Aortic smooth muscle cell (primary cell): ENCODE results near the gene ADAMTS12. TPM values are rescaled to one million over a fixed set of nuclear protein-coding genes. Genes with fewer than 3 reads are reported as not detected.

ENCODE experiments used
- total RNA-seq: library from RNA; depleted of rRNA; stranded (reverse); fragments of >200 nt; gene quantifications from 2 replicates; pipeline ENCODE4 v1.2.3, GENCODE V29; 2014

ADAMTS12 gene, protein sequence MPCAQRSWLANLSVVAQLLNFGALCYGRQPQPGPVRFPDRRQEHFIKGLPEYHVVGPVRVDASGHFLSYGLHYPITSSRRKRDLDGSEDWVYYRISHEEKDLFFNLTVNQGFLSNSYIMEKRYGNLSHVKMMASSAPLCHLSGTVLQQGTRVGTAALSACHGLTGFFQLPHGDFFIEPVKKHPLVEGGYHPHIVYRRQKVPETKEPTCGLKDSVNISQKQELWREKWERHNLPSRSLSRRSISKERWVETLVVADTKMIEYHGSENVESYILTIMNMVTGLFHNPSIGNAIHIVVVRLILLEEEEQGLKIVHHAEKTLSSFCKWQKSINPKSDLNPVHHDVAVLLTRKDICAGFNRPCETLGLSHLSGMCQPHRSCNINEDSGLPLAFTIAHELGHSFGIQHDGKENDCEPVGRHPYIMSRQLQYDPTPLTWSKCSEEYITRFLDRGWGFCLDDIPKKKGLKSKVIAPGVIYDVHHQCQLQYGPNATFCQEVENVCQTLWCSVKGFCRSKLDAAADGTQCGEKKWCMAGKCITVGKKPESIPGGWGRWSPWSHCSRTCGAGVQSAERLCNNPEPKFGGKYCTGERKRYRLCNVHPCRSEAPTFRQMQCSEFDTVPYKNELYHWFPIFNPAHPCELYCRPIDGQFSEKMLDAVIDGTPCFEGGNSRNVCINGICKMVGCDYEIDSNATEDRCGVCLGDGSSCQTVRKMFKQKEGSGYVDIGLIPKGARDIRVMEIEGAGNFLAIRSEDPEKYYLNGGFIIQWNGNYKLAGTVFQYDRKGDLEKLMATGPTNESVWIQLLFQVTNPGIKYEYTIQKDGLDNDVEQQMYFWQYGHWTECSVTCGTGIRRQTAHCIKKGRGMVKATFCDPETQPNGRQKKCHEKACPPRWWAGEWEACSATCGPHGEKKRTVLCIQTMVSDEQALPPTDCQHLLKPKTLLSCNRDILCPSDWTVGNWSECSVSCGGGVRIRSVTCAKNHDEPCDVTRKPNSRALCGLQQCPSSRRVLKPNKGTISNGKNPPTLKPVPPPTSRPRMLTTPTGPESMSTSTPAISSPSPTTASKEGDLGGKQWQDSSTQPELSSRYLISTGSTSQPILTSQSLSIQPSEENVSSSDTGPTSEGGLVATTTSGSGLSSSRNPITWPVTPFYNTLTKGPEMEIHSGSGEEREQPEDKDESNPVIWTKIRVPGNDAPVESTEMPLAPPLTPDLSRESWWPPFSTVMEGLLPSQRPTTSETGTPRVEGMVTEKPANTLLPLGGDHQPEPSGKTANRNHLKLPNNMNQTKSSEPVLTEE (N-terminal part only)
- 3.7 and 5.3 TPM in 2 replicates for total RNA-seq

DNA sequence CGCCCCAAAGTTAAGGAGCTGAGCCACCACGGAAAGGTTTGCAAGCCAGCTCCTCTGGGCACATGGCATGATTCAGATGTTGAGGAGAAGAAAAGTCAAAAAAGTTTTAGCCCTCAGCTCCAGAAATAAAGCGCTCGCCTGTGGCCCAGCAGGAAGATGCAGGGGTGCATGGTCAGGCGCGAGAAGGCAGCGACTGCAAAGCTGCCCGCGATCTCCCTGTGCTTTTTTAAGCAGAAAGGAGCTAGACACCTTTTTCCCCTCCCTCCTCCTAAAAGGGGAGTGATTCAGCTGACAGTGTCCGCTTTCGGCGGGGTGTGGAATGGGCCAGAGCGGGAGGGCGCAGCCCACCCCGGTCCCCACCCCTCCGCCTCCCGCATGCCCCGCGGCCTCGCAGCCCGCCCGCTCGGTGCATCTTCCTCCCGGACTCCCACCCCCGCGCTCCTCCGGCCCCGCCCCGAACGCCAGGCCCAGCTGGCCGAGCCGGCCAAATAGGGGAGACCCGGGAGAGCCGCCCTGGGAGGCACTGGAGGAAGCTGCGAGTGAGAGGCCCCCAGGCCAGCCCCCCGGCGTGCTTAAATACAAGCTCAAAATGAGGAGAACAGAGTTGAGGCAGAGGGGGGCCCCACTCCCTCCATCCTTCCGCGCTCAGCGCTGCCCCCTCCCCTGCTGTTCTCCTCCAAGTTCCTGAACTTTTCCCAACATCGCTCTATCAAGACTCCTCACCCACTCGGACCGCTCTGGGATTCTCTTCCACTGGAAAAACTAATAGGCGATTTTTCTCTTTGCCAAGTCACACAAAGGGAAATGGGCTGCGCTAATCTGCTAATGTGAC, at the start of gene ADAMTS12:
ADAMTS12 (minus strand) TSS at position 203 of the 832 bp plus-strand sequence; CDS start at position 69, 134 bp downstream.

DNA sequence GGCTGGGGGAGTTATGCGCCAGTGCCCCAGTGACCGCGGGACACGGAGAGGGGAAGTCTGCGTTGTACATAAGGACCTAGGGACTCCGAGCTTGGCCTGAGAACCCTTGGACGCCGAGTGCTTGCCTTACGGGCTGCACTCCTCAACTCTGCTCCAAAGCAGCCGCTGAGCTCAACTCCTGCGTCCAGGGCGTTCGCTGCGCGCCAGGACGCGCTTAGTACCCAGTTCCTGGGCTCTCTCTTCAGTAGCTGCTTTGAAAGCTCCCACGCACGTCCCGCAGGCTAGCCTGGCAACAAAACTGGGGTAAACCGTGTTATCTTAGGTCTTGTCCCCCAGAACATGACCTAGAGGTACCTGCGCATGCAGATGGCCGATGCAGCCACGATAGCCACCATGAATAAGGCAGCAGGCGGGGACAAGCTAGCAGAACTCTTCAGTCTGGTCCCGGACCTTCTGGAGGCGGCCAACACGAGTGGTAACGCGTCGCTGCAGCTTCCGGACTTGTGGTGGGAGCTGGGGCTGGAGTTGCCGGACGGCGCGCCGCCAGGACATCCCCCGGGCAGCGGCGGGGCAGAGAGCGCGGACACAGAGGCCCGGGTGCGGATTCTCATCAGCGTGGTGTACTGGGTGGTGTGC, 44.7 kb upstream of the ADAMTS12 start, which contains the start of gene RXFP3:
RXFP3 (plus strand) TSS at position 6 of the 636 bp plus-strand sequence; CDS start at position 361, 355 bp downstream.

Other genes starting within 250 kb of the ADAMTS12 start
- gene RXFP3, start 44.4 kb upstream of the ADAMTS12 start, total RNA-seq = not detected in 2 replicates
- 0.19 TPM in 1 of 2 replicates, not detected in the other for gene SLC45A2, start 92.7 kb upstream of the ADAMTS12 start, total RNA-seq
- 4.8 and 7.1 TPM in 2 replicates for gene AMACR, start 116.1 kb upstream of the ADAMTS12 start, total RNA-seq
- gene C1QTNF3, start 151.2 kb upstream of the ADAMTS12 start, total RNA-seq = 0.79 and 1.6 TPM in 2 replicates